Measurements from ENCODE around the gene SLAMF7. TPM values are rescaled to one million over a fixed set of nuclear protein-coding genes. Genes with fewer than 3 reads are reported as not detected.

SLAMF7 gene
- total RNA-seq, 3 donors from 2014 or later (not counting 1 experiment from before 2014, with no cell fraction given): 191 to 301 (median 227) TPM

DNA sequence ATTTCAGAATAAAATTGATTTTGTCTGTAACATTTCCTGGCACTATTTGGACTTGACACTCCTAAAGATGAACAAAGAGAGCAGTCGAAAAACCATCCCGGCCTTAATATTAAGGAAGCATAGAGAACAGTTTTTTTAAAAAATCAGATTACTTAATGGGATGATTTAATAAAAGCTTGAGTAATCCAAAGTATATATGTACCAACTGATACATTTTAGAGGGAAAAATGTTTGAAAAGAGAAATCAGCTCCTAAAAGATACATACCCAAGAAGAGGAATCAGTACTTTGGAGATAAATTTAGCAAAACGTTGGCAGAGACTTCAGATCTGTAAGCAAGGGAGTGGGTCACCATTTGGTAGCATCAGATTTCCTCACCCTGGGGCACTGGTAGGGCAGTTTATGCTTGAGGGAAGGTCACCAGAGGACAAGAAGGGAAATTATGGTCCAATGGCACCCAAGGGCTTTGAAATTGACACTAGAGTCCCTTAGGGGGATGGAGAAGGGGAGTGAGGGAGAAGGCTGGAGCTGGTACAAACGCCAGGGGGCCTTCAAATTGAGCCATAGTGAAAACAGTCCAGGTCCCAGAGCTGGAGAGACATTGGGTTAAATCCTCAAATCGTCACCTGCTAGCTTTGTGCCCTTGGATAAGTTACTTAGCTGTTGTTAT lies 5.9 kb downstream of the SLAMF7 start:
- DNase-seq: no peak
- WGBS (ENCODE audit: insufficient coverage): 67% methylated on average over 3 of the region's 5 CpGs
- Histone ChIP-seq H3K9me3 (ENCODE audit: control insufficient read depth, insufficient read depth, low read length) (no peaks in the 10 kb centered on the region), H3K4me1 (ENCODE audit: control insufficient read depth, insufficient read depth, low read length) (peaks cover 76% of the 10 kb centered on the region), H3K4me3 (ENCODE audit: low read length) (no peak overlapping the region), H3K27ac (ENCODE audit: low read length) (peak overlapping the region; percentile 87), H3K27me3 (ENCODE audit: control insufficient read depth, insufficient read depth, low read length) (no peaks in the 10 kb centered on the region), H3K36me3 (ENCODE audit: control insufficient read depth, insufficient read depth, low read length) (peaks cover 32% of the 10 kb centered on the region)
- Mint-ChIP-seq H3K4me3 (peak overlapping the region; percentile 88), H3K4me1 (peaks cover 96 to 98% of the 10 kb centered on the region in 2 donors), H3K36me3 (peaks cover 34% of the 10 kb centered on the region), H3K27me3 (ENCODE audit: low read depth in 2 of 2) (no peaks in the 10 kb centered on the region), H3K9me3 (no peaks in the 10 kb centered on the region), H3K27ac (peak overlapping the region; percentile 88 to 96)
- intact Hi-C loops (cut with micrococcal nuclease): loop anchor here (1.0 to 10.0 kb wide), 3 partner anchors 11 to 310 kb away; no protein-coding TSS in a partner anchor
- TF ChIP-seq, protein P1, sequence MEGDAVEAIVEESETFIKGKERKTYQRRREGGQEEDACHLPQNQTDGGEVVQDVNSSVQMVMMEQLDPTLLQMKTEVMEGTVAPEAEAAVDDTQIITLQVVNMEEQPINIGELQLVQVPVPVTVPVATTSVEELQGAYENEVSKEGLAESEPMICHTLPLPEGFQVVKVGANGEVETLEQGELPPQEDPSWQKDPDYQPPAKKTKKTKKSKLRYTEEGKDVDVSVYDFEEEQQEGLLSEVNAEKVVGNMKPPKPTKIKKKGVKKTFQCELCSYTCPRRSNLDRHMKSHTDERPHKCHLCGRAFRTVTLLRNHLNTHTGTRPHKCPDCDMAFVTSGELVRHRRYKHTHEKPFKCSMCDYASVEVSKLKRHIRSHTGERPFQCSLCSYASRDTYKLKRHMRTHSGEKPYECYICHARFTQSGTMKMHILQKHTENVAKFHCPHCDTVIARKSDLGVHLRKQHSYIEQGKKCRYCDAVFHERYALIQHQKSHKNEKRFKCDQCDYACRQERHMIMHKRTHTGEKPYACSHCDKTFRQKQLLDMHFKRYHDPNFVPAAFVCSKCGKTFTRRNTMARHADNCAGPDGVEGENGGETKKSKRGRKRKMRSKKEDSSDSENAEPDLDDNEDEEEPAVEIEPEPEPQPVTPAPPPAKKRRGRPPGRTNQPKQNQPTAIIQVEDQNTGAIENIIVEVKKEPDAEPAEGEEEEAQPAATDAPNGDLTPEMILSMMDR (IDR thresholded peaks at IDR 0.05): no peak
- ATAC-seq: no peak

DNA sequence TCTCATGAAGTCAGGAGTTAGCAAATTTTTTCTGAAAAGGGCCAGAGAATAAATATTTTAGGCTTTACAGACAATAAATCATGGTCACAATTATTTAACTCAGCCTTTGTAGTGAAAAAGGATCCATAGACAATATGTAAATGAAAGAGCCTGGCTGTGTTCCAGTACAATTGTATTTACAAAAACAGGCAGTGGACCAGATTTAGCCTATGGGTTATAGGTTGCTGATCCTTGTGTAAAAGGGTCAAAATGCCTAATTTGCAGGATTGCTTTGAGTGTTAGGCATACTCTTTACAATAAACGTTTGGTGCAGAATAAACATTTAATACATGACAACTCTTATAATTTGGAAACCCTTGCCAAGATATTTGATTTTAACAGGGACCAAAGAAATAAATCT lies 6.5 kb downstream of the SLAMF7 start:
- TF ChIP-seq, protein P1 (IDR thresholded peaks at IDR 0.05): no peak
- ATAC-seq (no peak), DNase-seq (no peak)
- no peaks in the 10 kb centered on the region for H3K9me3 Mint-ChIP-seq
- H3K36me3 Mint-ChIP-seq: peaks cover 34% of the 10 kb centered on the region
- Histone ChIP-seq H3K9me3 (ENCODE audit: control insufficient read depth, insufficient read depth, low read length) (no peaks in the 10 kb centered on the region), H3K27me3 (ENCODE audit: control insufficient read depth, insufficient read depth, low read length) (no peaks in the 10 kb centered on the region), H3K4me3 (ENCODE audit: low read length) (no peak overlapping the region), H3K4me1 (ENCODE audit: control insufficient read depth, insufficient read depth, low read length) (peaks cover 78% of the 10 kb centered on the region), H3K36me3 (ENCODE audit: control insufficient read depth, insufficient read depth, low read length) (peaks cover 38% of the 10 kb centered on the region), H3K27ac (ENCODE audit: low read length) (peak overlapping the region; percentile 87)
- peaks cover 97 to 98% of the 10 kb centered on the region in 2 donors for H3K4me1 Mint-ChIP-seq
- intact Hi-C loops (cut with micrococcal nuclease): loop anchor here (10.0 kb wide), 1 partner anchor 311 kb away; no protein-coding TSS in a partner anchor
- no peaks in the 10 kb centered on the region for H3K27me3 Mint-ChIP-seq (ENCODE audit: low read depth in 2 of 2)
- WGBS (ENCODE audit: insufficient coverage): no CpG with 5 or more reads among the region's 1 CpG
- H3K4me3 Mint-ChIP-seq: peak overlapping the region; percentile 88
- peak overlapping the region; percentile 88 to 96 for H3K27ac Mint-ChIP-seq

DNA sequence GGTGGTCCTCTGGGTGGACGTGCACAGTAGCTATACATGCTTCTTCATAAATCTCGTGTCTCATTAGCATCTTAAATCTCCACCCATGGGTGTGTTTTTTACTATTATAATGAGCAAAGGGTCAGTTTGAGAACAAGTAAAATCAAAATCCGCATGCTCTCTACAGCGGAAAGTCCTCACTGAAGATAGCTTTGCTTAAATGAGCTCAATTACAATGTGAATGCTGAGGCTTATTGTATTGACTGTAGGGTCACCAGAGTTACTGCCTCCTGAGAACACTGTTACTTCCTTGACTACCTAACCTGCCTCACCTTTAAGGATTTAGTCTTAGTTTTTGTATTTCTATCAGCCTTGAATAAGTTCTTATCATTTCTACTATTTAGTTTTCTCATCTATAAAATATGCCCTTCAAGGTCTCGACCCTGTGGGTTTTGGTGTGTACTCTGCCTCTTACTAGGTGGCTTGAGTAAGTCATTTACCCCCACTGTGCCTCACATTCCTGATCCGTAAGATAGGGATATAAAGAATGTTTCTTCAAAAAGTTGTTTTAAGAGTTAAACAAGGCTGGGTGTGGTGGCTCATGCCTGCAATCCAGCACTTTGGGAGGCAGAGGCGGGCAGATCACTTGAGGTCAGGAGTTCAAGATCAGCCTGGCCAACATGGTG lies 7.9 kb downstream of the SLAMF7 start:
- intact Hi-C loops (cut with micrococcal nuclease): loop anchor here (10.0 kb wide), 1 partner anchor 312 kb away; no protein-coding TSS in a partner anchor
- peaks cover 98 to 99% of the 10 kb centered on the region in 2 donors for H3K4me1 Mint-ChIP-seq
- no peak for ATAC-seq

More for the DNA sequence above, 7.9 kb downstream of the SLAMF7 start:
- WGBS (ENCODE audit: insufficient coverage): 96% methylated on average over 4 of the region's 7 CpGs
- H3K4me1 ChIP-seq (ENCODE audit: control insufficient read depth, insufficient read depth, low read length): peaks cover 80% of the 10 kb centered on the region
- no peaks in the 10 kb centered on the region for H3K9me3 ChIP-seq (ENCODE audit: control insufficient read depth, insufficient read depth, low read length)
- DNase-seq: no peak
- no peaks in the 10 kb centered on the region for H3K9me3 Mint-ChIP-seq
- TF ChIP-seq, protein P1 (IDR thresholded peaks at IDR 0.05): no peak
- H3K27me3 ChIP-seq (ENCODE audit: control insufficient read depth, insufficient read depth, low read length): no peaks in the 10 kb centered on the region
- H3K27ac Mint-ChIP-seq: peak overlapping the region; percentile 88 to 96
- H3K4me3 Mint-ChIP-seq: peak overlapping the region; percentile 67
- no peaks in the 10 kb centered on the region for H3K27me3 Mint-ChIP-seq (ENCODE audit: low read depth in 2 of 2)
- peaks cover 43% of the 10 kb centered on the region for H3K36me3 Mint-ChIP-seq
- peak overlapping the region; percentile 37 for H3K27ac ChIP-seq (ENCODE audit: low read length)
- peaks cover 49% of the 10 kb centered on the region for H3K36me3 ChIP-seq (ENCODE audit: control insufficient read depth, insufficient read depth, low read length)
- H3K4me3 ChIP-seq (ENCODE audit: low read length): no peak overlapping the region

All from natural killer cell (primary cell).